Endothelial cell of umbilical vein (primary cell): ENCODE measurements around the gene GLUD1. TPM values are rescaled to one million over a fixed set of nuclear protein-coding genes. Genes with fewer than 3 reads are reported as not detected.
"Not testable (repeated sequence)": the region's sequence is repeated elsewhere in the genome, so short reads cannot be mapped to it uniquely, and the experiment has no call there.

Experiments
- BruUV-seq: library from RNA; stranded (reverse); fragments of 400-500 nt; replicated peaks from 2 replicates; lab custom pipeline; 2021; lab: Mats Ljungman, UMichigan
- CTCF ChIA-PET: fragments of 300-600, 350-600 bp; sonication (Branson Sonifier 250); formaldehyde crosslinking; loops from one replicate; lab custom pipeline; 2021; ENCODE audit warnings: antibody characterized with exemption, inconsistent platforms; lab: Charles Lee
- POLR2A ChIA-PET: fragments of 300-600, 350-600 bp; sonication (Branson Sonifier 250); formaldehyde crosslinking; loops from one replicate; lab custom pipeline; 2021; ENCODE audit warnings: antibody characterized with exemption, inconsistent platforms; lab: Charles Lee
- DNase-seq: peaks from one replicate; pipeline ENCODE4 v3.0.0-alpha.2; 2011; ENCODE audit warnings: low read depth, low spot score
- FAIRE-seq: peaks from 2 replicates; lab custom pipeline; 2011; peaks lifted over from hg19 to GRCh38; lab: Jason Lieb, UNC
- H2AFZ ChIP-seq: 2 replicates; pipeline ENCODE4 v1.6.0; 2012; ENCODE audit warnings: low read depth, low read length, control low read depth, inconsistent platforms
- H3K27ac ChIP-seq: 2 replicates; pipeline ENCODE4 v1.5.1; 2011; ENCODE audit warnings: low read depth, mild to moderate bottlenecking, control low read depth, low read length, moderate library complexity; ENCODE audit not compliant: insufficient read depth
- H3K27me3 ChIP-seq, 2 experiments: 2 replicates each; pipeline versions ENCODE4 v1.6.0 to v1.6.1; 2011; ENCODE audit warnings: low read length in 2 of 2, mixed read lengths in 1 of 2; ENCODE audit not compliant: control insufficient read depth in 2 of 2, insufficient read depth in 2 of 2
- H3K36me3 ChIP-seq, 2 experiments: 2 replicates in 1 of 2; 3 replicates in 1 of 2; pipeline ENCODE4 v1.5.1; 2011; ENCODE audit warnings: low read length in 2 of 2, mild to moderate bottlenecking in 1 of 2, moderate library complexity in 1 of 2; ENCODE audit not compliant: control insufficient read depth in 2 of 2, insufficient read depth in 2 of 2; ENCODE audit errors: extremely low read depth in 1 of 2
- H3K4me1 ChIP-seq: 3 replicates; pipeline ENCODE4 v1.5.1; 2011; ENCODE audit warnings: mild to moderate bottlenecking, low read length; ENCODE audit not compliant: control insufficient read depth, insufficient read depth; ENCODE audit errors: extremely low read depth
- H3K4me2 ChIP-seq: 2 replicates; pipeline ENCODE4 v1.6.1; 2011; ENCODE audit warnings: low read length, control low read depth, mixed read lengths; ENCODE audit not compliant: insufficient read depth
- H3K4me3 ChIP-seq, 3 experiments: fragments of 200-600 bp in 1 of 3; sonication (generic), shearing (Covaris generic) in 1 of 3; replicated peaks in 1 of 3; 2 replicates each; pipeline ENCODE4 v1.5.1; 2011 to 2016; ENCODE audit warnings: control low read depth in 3 of 3, low read length in 3 of 3, mild to moderate bottlenecking in 2 of 3, inconsistent platforms in 1 of 3, low read depth in 1 of 3, moderate library complexity in 1 of 3; ENCODE audit not compliant: insufficient read depth in 1 of 3
- H3K79me2 ChIP-seq: 2 replicates; pipeline ENCODE4 v1.6.0; 2012; ENCODE audit warnings: low read length, inconsistent platforms; ENCODE audit not compliant: control insufficient read depth, insufficient read depth
- H3K9ac ChIP-seq: replicated peaks from 2 replicates; pipeline ENCODE3; 2011; ENCODE audit warnings: low read length, control low read depth; ENCODE audit not compliant: insufficient read depth; ENCODE audit errors: extremely low read depth
- H3K9me1 ChIP-seq: replicated peaks from 3 replicates; pipeline ENCODE4 v1.6.0; 2011; ENCODE audit warnings: mild to moderate bottlenecking, low read length; ENCODE audit not compliant: control insufficient read depth, insufficient read depth; ENCODE audit errors: extremely low read depth
- H3K9me3 ChIP-seq: replicated peaks from 2 replicates; pipeline ENCODE4 v1.5.1; 2012; ENCODE audit warnings: low read length, inconsistent platforms; ENCODE audit not compliant: control insufficient read depth, insufficient read depth
- H4K20me1 ChIP-seq: replicated peaks from 2 replicates; pipeline ENCODE3; 2011; ENCODE audit warnings: mild to moderate bottlenecking, low read length; ENCODE audit not compliant: control insufficient read depth, insufficient read depth; ENCODE audit errors: extremely low read depth
- EZH2 ChIP-seq: IDR thresholded peaks from 2 replicates; pipeline ENCODE4 v1.6.1; 2012; ENCODE audit warnings: borderline replicate concordance, low read depth, mild to moderate bottlenecking, moderate library complexity, low read length, inconsistent platforms; ENCODE audit not compliant: severe bottlenecking
- FOS ChIP-seq: IDR thresholded peaks from 2 replicates; pipeline ENCODE4 v1.6.1; 2011; ENCODE audit warnings: mild to moderate bottlenecking, low read length, moderate library complexity, borderline replicate concordance; ENCODE audit not compliant: insufficient read depth
- GATA2 ChIP-seq: IDR thresholded peaks from 2 replicates; pipeline ENCODE4 v1.7.0; 2011; ENCODE audit warnings: low read depth, mild to moderate bottlenecking, moderate library complexity, mixed read lengths, low read length; ENCODE audit not compliant: insufficient read length, insufficient read depth
- JUN ChIP-seq: IDR thresholded peaks from 2 replicates; pipeline ENCODE4 v1.6.1; 2011; ENCODE audit warnings: borderline replicate concordance, low read depth; ENCODE audit not compliant: insufficient read length, insufficient read depth
- MAX ChIP-seq: IDR thresholded peaks from 2 replicates; pipeline ENCODE4 v1.6.1; 2011; ENCODE audit not compliant: insufficient read depth, insufficient read length
- MYC ChIP-seq: IDR thresholded peaks from one replicate; pipeline ENCODE4 v1.6.1; 2011; ENCODE audit warnings: mild to moderate bottlenecking, low read depth, low read length
- POLR2A ChIP-seq: IDR thresholded peaks from 2 replicates; pipeline ENCODE4 v1.6.1; 2012; ENCODE audit warnings: low read depth, mild to moderate bottlenecking, control low read depth, low read length
- POLR2AphosphoS5 ChIP-seq: IDR thresholded peaks from 2 replicates; pipeline ENCODE4 v1.6.1; 2012; ENCODE audit warnings: low read depth, mild to moderate bottlenecking, control low read depth, low read length, moderate library complexity; ENCODE audit not compliant: insufficient read depth
- dilution Hi-C: fragments of 300-500 bp; cut with MboI; formaldehyde crosslinking; loops from one replicate; pipeline ENCODE4 v1.15.0; 2019; ENCODE audit warnings: low sequenced_read_pairs; ENCODE audit not compliant: extremely low pct_ligation_motif_present
- intact Hi-C: fragments of 100-400 bp; cut with micrococcal nuclease; formaldehyde crosslinking; loops from one replicate; pipeline ENCODE4 v1.10.0; 2022
- polyA plus RNA-seq, 4 experiments: library from polyadenylated mRNA; depleted of rRNA in 3 of 4; stranded (reverse) in 3 of 4; unstranded in 1 of 4; fragments of >200 nt; gene quantifications; 2 replicates each; pipeline versions ENCODE4 v1.2.1 to v1.2.3, GENCODE V29; 2011 to 2012; ENCODE audit warnings: missing spikeins in 1 of 4
- total RNA-seq: library from RNA; stranded (reverse); gene quantifications from 2 replicates; pipeline ENCODE4 v1.2.3, GENCODE V29; 2021
- TF ChIP-seq, protein P1 (sequence below), 2 donors: IDR thresholded peaks; 1 replicate in 1 of 2; 2 replicates in 1 of 2; pipeline ENCODE4 v1.5.1; 2011; ENCODE audit warnings: low read length in 2 of 2, mild to moderate bottlenecking in 2 of 2, moderate library complexity in 2 of 2, control low read depth in 1 of 2, inconsistent platforms in 1 of 2, low read depth in 1 of 2; ENCODE audit not compliant: insufficient read depth in 1 of 2; ENCODE audit errors: extremely low read depth in 1 of 2

The GLUD1 gene
- total and polyA plus RNA-seq, 2 donors (not counting 3 experiments of a cell fraction or from before 2014, with no cell fraction given), result 41.9 to 94.7 TPM

- CTCF ChIA-PET, result interaction anchor here (1.5 kb wide), 1 partner anchor 77 kb away, joined by 3 read pairs; no protein-coding TSS in a partner anchor
- H4K20me1 ChIP-seq, BruUV-seq, intact Hi-C loops, DNase-seq, H3K27me3 ChIP-seq, H3K79me2 ChIP-seq, dilution Hi-C loops, H2AFZ ChIP-seq, H3K4me2 ChIP-seq, H3K9me1 ChIP-seq, H3K9me3 ChIP-seq, H3K4me1 ChIP-seq, FAIRE-seq, H3K9ac ChIP-seq, H3K4me3 ChIP-seq, H3K27ac ChIP-seq, POLR2A ChIA-PET, H3K36me3 ChIP-seq: not testable (repeated sequence)
Measured at GRCh38 chr10:87043579-87043978, 51.1 kb downstream of the GLUD1 start.

DNA sequence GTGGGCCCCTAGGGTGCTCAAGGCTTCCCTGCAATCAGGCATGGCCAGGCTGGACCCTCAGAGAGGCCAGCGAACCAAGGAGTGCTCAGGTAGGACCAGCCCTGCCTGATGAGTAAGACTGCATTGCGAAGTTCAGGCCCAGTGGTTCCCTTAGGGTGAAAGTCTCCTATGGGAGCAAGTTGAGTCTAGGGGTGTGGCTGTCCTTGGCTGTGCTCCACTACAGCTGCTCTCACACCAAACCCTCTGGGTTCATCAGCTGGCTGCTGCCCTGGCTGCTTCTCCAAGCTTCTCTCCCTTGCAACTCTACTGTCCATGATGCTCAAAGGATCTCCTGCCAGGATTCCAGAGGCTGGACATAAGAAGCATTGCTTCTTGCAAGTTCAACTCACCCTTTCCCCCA is 55.9 kb downstream of the GLUD1 start:
- intact Hi-C loops, result no loop called here
- dilution Hi-C loops, result no loop called here
- H3K4me3 ChIP-seq, result no peak overlapping the region
- no peak overlapping the region for H3K9ac ChIP-seq
- no peak overlapping the region for H3K27ac ChIP-seq
- no TSS peak for BruUV-seq
- no peak for TF ChIP-seq JUN
- TF ChIP-seq FOS, result no peak
- TF ChIP-seq MYC, result no peak
- TF ChIP-seq GATA2, result no peak
- TF ChIP-seq MAX, result no peak
- no peak for TF ChIP-seq POLR2A
- TF ChIP-seq, protein P1, sequence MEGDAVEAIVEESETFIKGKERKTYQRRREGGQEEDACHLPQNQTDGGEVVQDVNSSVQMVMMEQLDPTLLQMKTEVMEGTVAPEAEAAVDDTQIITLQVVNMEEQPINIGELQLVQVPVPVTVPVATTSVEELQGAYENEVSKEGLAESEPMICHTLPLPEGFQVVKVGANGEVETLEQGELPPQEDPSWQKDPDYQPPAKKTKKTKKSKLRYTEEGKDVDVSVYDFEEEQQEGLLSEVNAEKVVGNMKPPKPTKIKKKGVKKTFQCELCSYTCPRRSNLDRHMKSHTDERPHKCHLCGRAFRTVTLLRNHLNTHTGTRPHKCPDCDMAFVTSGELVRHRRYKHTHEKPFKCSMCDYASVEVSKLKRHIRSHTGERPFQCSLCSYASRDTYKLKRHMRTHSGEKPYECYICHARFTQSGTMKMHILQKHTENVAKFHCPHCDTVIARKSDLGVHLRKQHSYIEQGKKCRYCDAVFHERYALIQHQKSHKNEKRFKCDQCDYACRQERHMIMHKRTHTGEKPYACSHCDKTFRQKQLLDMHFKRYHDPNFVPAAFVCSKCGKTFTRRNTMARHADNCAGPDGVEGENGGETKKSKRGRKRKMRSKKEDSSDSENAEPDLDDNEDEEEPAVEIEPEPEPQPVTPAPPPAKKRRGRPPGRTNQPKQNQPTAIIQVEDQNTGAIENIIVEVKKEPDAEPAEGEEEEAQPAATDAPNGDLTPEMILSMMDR (IDR thresholded peaks at IDR 0.05; ENCODE audit: extremely low read depth in 1 of 2, insufficient read depth in 1 of 2, low read depth in 1 of 2, low read length in 2 of 2), result no peak
- TF ChIP-seq POLR2AphosphoS5, result no peak
- TF ChIP-seq EZH2, result no peak
- no peaks in the 10 kb centered on the region for H3K4me1 ChIP-seq
- ChIA-PET CTCF (interaction anchor here (0.8 to 1.0 kb wide), 2 partner anchors 9 to 15 kb away, joined by 3 read pairs; no protein-coding TSS in a partner anchor), POLR2A (no interaction called here)
- H3K9me1 ChIP-seq, result no peaks in the 10 kb centered on the region
- H3K79me2 ChIP-seq, result no peaks in the 10 kb centered on the region
- no peak overlapping the region for H3K4me2 ChIP-seq
- no peaks in the 10 kb centered on the region for H3K36me3 ChIP-seq
- no peak overlapping the region for H2AFZ ChIP-seq
- peaks cover 0 to 10% of the 10 kb centered on the region in 2 experiments for H3K27me3 ChIP-seq
- no peak for DNase-seq
- no peaks in the 10 kb centered on the region for H4K20me1 ChIP-seq
- no peaks in the 10 kb centered on the region for H3K9me3 ChIP-seq
- FAIRE-seq, result no peak
